GM23248 (cell line): ENCODE data around the gene HNF1B.

Experiments
- EZH2 ChIP-seq: fragments of 200-600 bp; sonication (generic); IDR thresholded peaks from 2 replicates; pipeline ENCODE4 v1.6.1; 2018; ENCODE audit warnings: antibody characterized with exemption, mild to moderate bottlenecking; ENCODE audit not compliant: insufficient read depth, poor library complexity, severe bottlenecking
- EZH2phosphoT487 ChIP-seq: fragments of 200-600 bp; sonication (generic); IDR thresholded peaks from 2 replicates; pipeline ENCODE4 v1.6.1; 2018; ENCODE audit warnings: antibody characterized with exemption, moderate library complexity, mild to moderate bottlenecking, low read depth; ENCODE audit not compliant: insufficient read depth

DNA sequence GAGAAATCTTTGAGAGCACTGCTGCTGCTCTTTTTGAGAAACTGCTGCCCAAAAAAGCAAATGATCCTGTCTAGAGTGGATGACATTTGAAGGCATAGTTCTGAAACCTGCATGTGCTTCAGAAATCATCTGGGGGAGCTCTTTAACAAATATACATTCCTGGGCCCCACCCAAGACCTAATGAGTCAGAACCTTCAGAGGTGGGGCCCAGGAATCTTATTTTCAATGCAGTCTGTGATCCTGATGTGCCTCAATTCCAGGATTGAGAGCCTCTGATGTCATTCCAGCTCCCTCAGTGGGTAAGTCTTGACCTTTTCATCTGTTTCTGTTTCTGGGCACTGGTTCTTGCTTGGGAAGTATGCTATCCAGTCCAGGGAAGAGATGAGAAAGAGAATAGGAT, 42.3 kb downstream of the HNF1B start:
- TF ChIP-seq EZH2 (no peak), EZH2phosphoT487 (no peak)
